ENCODE results near the gene BRD7.
A peak's percentile ranks its signal among the peaks of the same experiment; 100 is the strongest.

The BRD7 gene

DNA sequence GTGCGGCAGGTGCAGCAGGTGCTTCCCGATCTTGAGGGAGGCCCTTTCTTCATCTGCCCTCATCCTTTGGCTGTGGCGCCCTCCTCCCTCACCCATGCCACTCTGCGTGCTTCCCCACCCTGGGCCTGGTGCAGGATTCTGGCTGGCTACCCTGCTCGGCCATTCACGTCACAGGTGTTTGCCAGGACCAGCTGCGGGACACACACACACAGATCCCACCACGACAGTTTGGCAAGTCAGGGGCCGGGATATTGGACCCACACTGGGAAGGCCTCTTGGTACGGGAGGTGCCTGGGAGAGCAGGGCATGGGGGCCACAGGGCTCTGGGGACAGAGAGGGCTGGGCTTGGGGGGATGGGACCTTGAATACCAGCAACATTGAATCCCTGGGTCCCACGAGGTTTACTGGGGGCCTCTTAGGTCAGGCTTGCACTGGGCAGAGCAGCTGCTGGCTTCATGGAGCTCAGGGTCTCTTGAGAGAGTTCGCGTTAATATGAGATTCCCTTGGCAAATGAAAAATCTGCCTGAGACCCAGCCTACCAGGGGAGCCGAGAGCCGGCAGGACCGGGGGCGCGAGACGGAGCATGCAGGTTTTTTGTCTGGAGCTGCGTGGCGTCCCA is 87.3 kb downstream of the BRD7 start:
- peaks cover 2% of the 10 kb centered on the region for H3K9me3 Mint-ChIP-seq
- no peaks in the 10 kb centered on the region for H3K27me3 Mint-ChIP-seq (ENCODE audit: low read depth)
- H3K27ac Mint-ChIP-seq, result peak overlapping the region; percentile 26
- peak overlapping the region; percentile 59 for H3K4me3 Mint-ChIP-seq
- peaks cover 77% of the 10 kb centered on the region for H3K4me1 Mint-ChIP-seq (ENCODE audit: low read depth)
- H3K36me3 Mint-ChIP-seq (ENCODE audit: low read depth), result peaks cover 45% of the 10 kb centered on the region

DNA sequence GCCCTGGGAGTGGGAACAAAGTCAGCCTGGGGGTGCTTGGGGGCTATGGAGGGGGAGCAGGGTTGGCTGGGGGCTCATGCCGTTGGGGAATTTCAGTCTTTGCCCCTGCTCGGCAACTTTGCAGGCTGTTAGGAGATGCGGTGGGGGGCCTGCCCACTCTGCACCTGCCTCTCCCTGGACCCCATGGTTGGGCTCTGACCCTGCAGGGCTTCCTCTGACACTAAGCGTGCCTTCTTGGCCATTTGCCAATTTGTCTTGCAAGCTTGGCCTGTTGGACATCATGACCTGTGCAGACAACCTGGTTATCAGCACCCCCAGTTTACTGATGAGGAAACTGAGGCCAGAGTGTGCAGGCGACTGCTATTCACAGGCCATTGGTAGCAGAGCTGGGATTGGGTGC is 87.9 kb downstream of the BRD7 start:
- H3K4me3 Mint-ChIP-seq, result no peak overlapping the region
- peaks cover 76% of the 10 kb centered on the region for H3K4me1 Mint-ChIP-seq (ENCODE audit: low read depth)
- H3K9me3 Mint-ChIP-seq, result no peaks in the 10 kb centered on the region
- peaks cover 43% of the 10 kb centered on the region for H3K36me3 Mint-ChIP-seq (ENCODE audit: low read depth)
- H3K27ac Mint-ChIP-seq, result no peak overlapping the region
- H3K27me3 Mint-ChIP-seq (ENCODE audit: low read depth), result no peaks in the 10 kb centered on the region

GRCh38 chr16:50279504-50279865 is 89.3 kb downstream of the BRD7 start:
- H3K27ac Mint-ChIP-seq, result no peak overlapping the region
- no peaks in the 10 kb centered on the region for H3K9me3 Mint-ChIP-seq
- H3K4me1 Mint-ChIP-seq (ENCODE audit: low read depth), result peaks cover 76% of the 10 kb centered on the region
- H3K36me3 Mint-ChIP-seq (ENCODE audit: low read depth), result peaks cover 33% of the 10 kb centered on the region
- H3K27me3 Mint-ChIP-seq (ENCODE audit: low read depth), result no peaks in the 10 kb centered on the region
- no peak overlapping the region for H3K4me3 Mint-ChIP-seq

DNA sequence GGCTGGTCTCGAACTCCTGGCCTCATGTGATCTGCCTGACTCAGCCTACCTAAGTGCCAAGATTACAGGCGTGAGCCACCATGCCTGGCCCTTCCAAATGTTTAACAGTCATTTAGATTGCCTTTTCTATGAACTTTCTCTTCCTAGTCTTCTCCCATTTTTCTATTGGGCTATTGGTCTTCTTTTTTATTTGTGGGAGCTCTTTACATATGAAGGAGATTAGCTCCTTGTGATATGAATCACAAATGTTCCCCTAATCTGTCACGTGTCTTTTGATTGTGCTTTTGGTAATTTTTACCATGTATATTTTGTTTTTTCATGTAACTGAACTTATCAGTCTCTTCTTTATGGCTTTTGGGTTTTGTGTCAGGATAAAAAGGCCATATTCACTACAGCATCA is 90.5 kb downstream of the BRD7 start:
- H3K4me1 Mint-ChIP-seq (ENCODE audit: low read depth), result peaks cover 79% of the 10 kb centered on the region
- H3K27me3 Mint-ChIP-seq (ENCODE audit: low read depth), result no peaks in the 10 kb centered on the region
- peak overlapping the region; percentile 73 for H3K27ac Mint-ChIP-seq
- no peaks in the 10 kb centered on the region for H3K9me3 Mint-ChIP-seq
- peak overlapping the region; percentile 61 for H3K4me3 Mint-ChIP-seq
- peaks cover 35% of the 10 kb centered on the region for H3K36me3 Mint-ChIP-seq (ENCODE audit: low read depth)

GRCh38 chr16:50276801-50277555 is 91.8 kb downstream of the BRD7 start:
- Mint-ChIP-seq H3K27me3 (ENCODE audit: low read depth) (no peaks in the 10 kb centered on the region), H3K27ac (peak overlapping the region; percentile 73), H3K4me3 (peak overlapping the region; percentile 61), H3K36me3 (ENCODE audit: low read depth) (peaks cover 38% of the 10 kb centered on the region), H3K9me3 (no peaks in the 10 kb centered on the region), H3K4me1 (ENCODE audit: low read depth) (peaks cover 79% of the 10 kb centered on the region)

DNA sequence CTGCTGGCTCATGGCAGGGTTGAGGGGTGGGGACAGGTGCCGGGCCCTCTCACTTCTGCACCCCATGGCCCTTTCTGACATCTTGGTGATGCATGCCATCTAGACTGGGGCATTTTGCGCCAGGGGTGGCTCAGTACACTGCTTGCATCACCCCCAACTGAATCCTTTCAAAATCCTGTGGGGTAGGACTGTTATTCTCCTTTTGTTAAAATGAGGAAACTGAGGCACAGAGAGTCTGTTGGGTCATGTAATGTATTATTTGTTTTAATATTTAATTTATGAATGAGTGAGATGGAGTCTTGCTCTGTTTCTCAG is 92.5 kb downstream of the BRD7 start:
- Mint-ChIP-seq H3K4me1 (ENCODE audit: low read depth) (peaks cover 73% of the 10 kb centered on the region), H3K9me3 (no peaks in the 10 kb centered on the region), H3K4me3 (no peak overlapping the region), H3K27me3 (ENCODE audit: low read depth) (no peaks in the 10 kb centered on the region), H3K27ac (no peak overlapping the region), H3K36me3 (ENCODE audit: low read depth) (peaks cover 38% of the 10 kb centered on the region)

- H3K27ac Mint-ChIP-seq, result peak overlapping the region; percentile 98
- no peaks in the 10 kb centered on the region for H3K9me3 Mint-ChIP-seq
- peak overlapping the region; percentile 58 for H3K4me3 Mint-ChIP-seq
- peaks cover 77% of the 10 kb centered on the region for H3K4me1 Mint-ChIP-seq (ENCODE audit: low read depth)
- no peaks in the 10 kb centered on the region for H3K27me3 Mint-ChIP-seq (ENCODE audit: low read depth)
- peaks cover 42% of the 10 kb centered on the region for H3K36me3 Mint-ChIP-seq (ENCODE audit: low read depth)
These were observed 93.1 kb downstream of the BRD7 start for GRCh38 chr16:50275428-50276325.

DNA sequence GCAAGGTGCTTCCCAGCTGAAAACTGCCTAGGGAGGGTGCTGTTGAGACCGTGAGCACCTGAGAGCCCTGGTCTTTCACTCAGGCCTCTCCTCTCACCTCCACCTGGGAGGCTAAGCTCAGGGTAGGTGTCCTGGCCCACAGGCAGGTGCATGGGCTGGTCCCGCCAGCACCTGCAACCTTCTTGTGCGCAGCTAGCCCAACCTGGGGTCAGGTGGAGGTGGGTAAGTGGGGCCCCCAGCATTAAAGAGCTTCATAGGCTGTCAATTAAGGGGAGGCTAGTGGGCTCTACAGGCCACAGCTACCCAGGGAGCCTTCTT is 93.7 kb downstream of the BRD7 start:
- Mint-ChIP-seq H3K27me3 (ENCODE audit: low read depth) (no peaks in the 10 kb centered on the region), H3K9me3 (no peaks in the 10 kb centered on the region), H3K4me1 (ENCODE audit: low read depth) (peaks cover 76% of the 10 kb centered on the region), H3K36me3 (ENCODE audit: low read depth) (peaks cover 39% of the 10 kb centered on the region), H3K27ac (peak overlapping the region; percentile 98), H3K4me3 (peak overlapping the region; percentile 95)

DNA sequence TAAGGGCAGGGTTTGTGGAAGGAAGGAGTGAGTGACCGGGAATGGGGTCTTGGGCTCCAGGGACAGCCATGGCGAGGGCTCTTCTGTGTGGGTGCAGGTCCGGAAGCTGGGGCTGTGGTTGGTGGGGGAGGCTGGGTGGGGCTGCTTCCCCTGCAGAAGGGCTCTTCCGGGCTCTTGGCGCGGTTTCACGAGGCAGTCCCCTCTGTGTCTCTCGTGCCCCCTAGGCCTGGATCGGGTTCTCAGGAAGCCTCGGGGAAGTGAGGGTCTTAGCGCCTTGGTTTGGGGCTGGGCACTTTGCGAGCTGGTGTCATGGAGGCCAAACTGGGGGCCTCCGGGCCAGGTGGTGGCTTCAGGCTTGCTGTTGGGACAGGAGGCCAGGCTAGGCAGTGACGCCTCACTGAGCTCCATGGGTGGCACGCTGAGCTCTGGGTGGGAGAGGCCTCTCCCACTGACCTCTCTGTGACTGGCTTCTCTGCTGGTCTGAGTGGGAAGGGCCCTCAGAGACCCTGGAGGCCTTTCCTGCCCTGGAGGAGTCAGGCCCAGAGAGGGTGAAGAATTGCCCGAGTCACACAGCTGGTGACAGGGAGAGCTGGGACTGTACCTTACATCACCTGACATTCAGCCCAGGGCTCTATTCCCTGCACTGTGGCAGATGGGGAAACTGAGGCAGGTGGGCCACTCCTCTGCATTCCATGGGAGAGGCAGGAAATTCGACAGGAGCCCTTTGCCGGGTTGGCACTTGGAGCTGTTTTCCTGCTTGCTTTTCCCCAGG is 94.3 kb downstream of the BRD7 start:
- peaks cover 34% of the 10 kb centered on the region for H3K36me3 Mint-ChIP-seq (ENCODE audit: low read depth)
- peak overlapping the region; percentile 95 for H3K4me3 Mint-ChIP-seq
- H3K4me1 Mint-ChIP-seq (ENCODE audit: low read depth), result peaks cover 75% of the 10 kb centered on the region
- peak overlapping the region; percentile 98 for H3K27ac Mint-ChIP-seq
- H3K9me3 Mint-ChIP-seq, result no peaks in the 10 kb centered on the region
- H3K27me3 Mint-ChIP-seq (ENCODE audit: low read depth), result no peaks in the 10 kb centered on the region

- Mint-ChIP-seq H3K4me1 (ENCODE audit: low read depth) (peaks cover 76% of the 10 kb centered on the region), H3K36me3 (ENCODE audit: low read depth) (peaks cover 36% of the 10 kb centered on the region), H3K27ac (peak overlapping the region; percentile 98), H3K4me3 (peak overlapping the region; percentile 95), H3K9me3 (no peaks in the 10 kb centered on the region), H3K27me3 (ENCODE audit: low read depth) (no peaks in the 10 kb centered on the region)
These were observed 94.9 kb downstream of the BRD7 start for GRCh38 chr16:50273888-50274325.

- peaks cover 36% of the 10 kb centered on the region for H3K36me3 Mint-ChIP-seq (ENCODE audit: low read depth)
- peak overlapping the region; percentile 98 for H3K27ac Mint-ChIP-seq
- peak overlapping the region; percentile 95 for H3K4me3 Mint-ChIP-seq
- no peaks in the 10 kb centered on the region for H3K9me3 Mint-ChIP-seq
- peaks cover 74% of the 10 kb centered on the region for H3K4me1 Mint-ChIP-seq (ENCODE audit: low read depth)
- no peaks in the 10 kb centered on the region for H3K27me3 Mint-ChIP-seq (ENCODE audit: low read depth)
These were observed 95.5 kb downstream of the BRD7 start for GRCh38 chr16:50273382-50273690.

DNA sequence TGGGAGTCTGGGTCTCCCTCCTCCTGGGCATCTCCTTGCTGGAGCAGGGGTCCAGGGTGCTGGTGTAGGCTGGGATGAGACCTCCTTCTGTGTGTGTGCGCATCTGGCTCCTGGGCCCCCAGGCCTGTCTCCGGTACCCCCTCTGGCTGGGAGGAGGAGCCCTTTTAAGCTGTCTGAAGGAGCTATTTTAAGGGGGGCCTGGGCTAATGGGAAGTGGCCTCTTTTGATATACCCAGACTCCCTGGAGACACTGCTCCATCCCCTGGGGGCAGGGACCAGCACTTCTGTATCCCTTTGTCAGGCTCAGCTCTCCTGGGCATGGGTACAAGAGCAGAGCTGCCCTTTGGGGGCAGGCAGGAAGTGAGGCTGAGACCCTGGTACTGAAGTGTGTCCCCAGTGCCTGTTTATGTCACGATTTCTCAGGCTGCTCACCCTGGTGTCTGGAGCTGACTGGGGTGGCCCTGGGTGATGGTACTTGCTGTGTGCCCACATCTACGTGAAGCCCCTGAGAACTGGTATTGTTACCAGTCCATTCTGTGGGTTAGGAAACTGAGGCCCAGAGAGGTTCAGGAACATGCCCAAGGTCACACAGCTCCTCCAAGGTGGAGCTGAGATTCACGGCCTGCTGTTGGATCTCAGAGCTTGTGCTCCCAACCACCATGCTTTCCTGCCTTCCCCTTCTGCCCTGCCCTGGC is 96.0 kb downstream of the BRD7 start:
- Mint-ChIP-seq H3K4me1 (ENCODE audit: low read depth) (peaks cover 71% of the 10 kb centered on the region), H3K27ac (peak overlapping the region; percentile 98), H3K36me3 (ENCODE audit: low read depth) (peaks cover 33% of the 10 kb centered on the region), H3K4me3 (peak overlapping the region; percentile 95), H3K9me3 (no peaks in the 10 kb centered on the region), H3K27me3 (ENCODE audit: low read depth) (no peaks in the 10 kb centered on the region)

- H3K27ac Mint-ChIP-seq, result peak overlapping the region; percentile 63
- no peak overlapping the region for H3K4me3 Mint-ChIP-seq
- H3K9me3 Mint-ChIP-seq, result no peaks in the 10 kb centered on the region
- H3K27me3 Mint-ChIP-seq (ENCODE audit: low read depth), result no peaks in the 10 kb centered on the region
- H3K36me3 Mint-ChIP-seq (ENCODE audit: low read depth), result peaks cover 34% of the 10 kb centered on the region
- peaks cover 70% of the 10 kb centered on the region for H3K4me1 Mint-ChIP-seq (ENCODE audit: low read depth)
These were observed 96.6 kb downstream of the BRD7 start for GRCh38 chr16:50272111-50272571.
